ENCODE data around the gene ZNF41. TPM values are rescaled to one million over a fixed set of nuclear protein-coding genes. Genes with fewer than 3 reads are reported as not detected.

Gene ZNF41
- total RNA-seq, 4 donors from 2014 or later, result 8.7 to 14.9 (median 11.7) TPM

DNA sequence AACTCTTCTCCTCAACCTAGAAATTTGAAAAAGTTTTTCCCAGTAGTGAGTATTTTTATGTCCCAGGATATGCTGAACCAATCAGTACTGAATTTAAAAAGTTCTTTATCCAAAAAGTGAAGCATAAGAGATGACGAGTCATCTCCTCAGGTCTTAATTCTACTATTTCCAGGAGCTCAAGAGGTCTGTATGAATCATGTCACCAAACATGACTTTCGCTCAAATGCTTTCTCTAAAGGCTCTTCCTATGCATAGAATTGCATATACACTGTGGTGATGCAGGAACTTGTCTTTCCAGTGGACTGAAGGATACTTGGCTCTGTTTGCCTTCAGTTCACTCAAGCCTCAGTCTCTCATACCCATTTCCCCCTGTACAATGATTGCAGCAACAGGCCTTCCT lies 36.1 kb downstream of the ZNF41 start:
- Histone ChIP-seq H3K9me3 (peaks cover 0 to 32% (median 0%) of the 10 kb centered on the region in 3 donors), H3K27ac (no peak overlapping the region), H3K36me3 (peaks cover 0 to 34% of the 10 kb centered on the region in 2 donors), H3K27me3 (peaks cover 0 to 2% (median 0%) of the 10 kb centered on the region in 3 donors), H3K4me1 (no peaks in the 10 kb centered on the region), H3K4me3 (no peak overlapping the region)
- TF ChIP-seq, protein P1, sequence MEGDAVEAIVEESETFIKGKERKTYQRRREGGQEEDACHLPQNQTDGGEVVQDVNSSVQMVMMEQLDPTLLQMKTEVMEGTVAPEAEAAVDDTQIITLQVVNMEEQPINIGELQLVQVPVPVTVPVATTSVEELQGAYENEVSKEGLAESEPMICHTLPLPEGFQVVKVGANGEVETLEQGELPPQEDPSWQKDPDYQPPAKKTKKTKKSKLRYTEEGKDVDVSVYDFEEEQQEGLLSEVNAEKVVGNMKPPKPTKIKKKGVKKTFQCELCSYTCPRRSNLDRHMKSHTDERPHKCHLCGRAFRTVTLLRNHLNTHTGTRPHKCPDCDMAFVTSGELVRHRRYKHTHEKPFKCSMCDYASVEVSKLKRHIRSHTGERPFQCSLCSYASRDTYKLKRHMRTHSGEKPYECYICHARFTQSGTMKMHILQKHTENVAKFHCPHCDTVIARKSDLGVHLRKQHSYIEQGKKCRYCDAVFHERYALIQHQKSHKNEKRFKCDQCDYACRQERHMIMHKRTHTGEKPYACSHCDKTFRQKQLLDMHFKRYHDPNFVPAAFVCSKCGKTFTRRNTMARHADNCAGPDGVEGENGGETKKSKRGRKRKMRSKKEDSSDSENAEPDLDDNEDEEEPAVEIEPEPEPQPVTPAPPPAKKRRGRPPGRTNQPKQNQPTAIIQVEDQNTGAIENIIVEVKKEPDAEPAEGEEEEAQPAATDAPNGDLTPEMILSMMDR (IDR thresholded peaks at IDR 0.05 in 4 of 5, conservative IDR thresholded peaks at IDR 0.05 in 1 of 5), result no peak
- no peak for TF ChIP-seq POLR2A (IDR thresholded peaks at IDR 0.05)
- DNase-seq (no peak), ATAC-seq (no peak)
- in situ Hi-C loops (cut with MboI; ENCODE audit: low sequenced_read_pairs in 4 of 4), result no loop called here
- intact Hi-C loops (cut with DNase I; ENCODE audit: low total_unique reads), result no loop called here

DNA sequence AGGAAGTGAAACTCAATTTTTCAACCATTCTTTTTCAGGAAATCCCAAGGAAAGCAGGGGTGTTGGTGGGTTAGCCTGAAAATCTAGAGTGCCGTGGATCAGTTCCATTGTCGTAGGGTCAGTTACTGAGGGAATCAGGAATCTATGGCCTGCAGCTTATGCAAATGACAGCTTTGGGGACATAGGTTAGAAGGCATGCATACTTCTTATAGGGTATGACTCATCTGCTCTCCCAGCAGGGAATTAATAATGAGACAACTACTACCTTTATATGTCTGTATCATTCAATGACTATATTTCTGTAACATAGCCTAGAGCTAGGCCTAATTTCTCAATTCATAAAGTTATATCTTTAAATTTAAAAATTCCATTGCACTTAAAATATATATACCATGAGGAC lies 36.6 kb downstream of the ZNF41 start:
- no peak overlapping the region for H3K27ac ChIP-seq
- no peaks in the 10 kb centered on the region for H3K4me1 ChIP-seq
- in situ Hi-C loops (cut with MboI; ENCODE audit: low sequenced_read_pairs in 4 of 4), result no loop called here
- peaks cover 0 to 2% (median 0%) of the 10 kb centered on the region in 3 donors for H3K27me3 ChIP-seq
- ATAC-seq (no peak), DNase-seq (no peak)
- no peak for TF ChIP-seq POLR2A (IDR thresholded peaks at IDR 0.05)
- TF ChIP-seq, protein P1 (IDR thresholded peaks at IDR 0.05 in 4 of 5, conservative IDR thresholded peaks at IDR 0.05 in 1 of 5), result no peak
- no peak overlapping the region for H3K4me3 ChIP-seq
- intact Hi-C loops (cut with DNase I; ENCODE audit: low total_unique reads), result no loop called here
- peaks cover 0 to 32% (median 0%) of the 10 kb centered on the region in 3 donors for H3K9me3 ChIP-seq
- peaks cover 0 to 34% of the 10 kb centered on the region in 2 donors for H3K36me3 ChIP-seq

DNA sequence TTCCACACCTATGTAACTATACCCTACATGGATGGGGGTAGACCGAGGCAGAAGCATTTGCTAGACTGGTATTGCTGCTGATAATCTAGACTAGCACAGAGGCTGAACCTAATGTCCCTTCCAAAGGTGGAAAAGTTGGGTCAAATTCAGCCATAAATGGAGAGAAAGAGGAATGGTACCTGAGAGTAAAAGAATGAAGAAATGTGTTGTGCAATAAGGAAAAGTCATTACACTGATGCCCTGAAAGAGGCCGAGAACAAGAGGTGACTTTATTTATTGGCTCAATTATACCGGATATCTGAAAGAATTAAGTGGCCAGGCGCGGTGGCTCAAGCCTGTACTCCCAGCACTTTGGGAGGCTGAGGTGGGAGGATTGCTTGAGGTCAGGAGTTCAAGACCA lies 52.1 kb downstream of the ZNF41 start:
- no peaks in the 10 kb centered on the region for H3K36me3 ChIP-seq
- DNase-seq (no peak), ATAC-seq (no peak)
- no peak overlapping the region for H3K27ac ChIP-seq
- no peaks in the 10 kb centered on the region for H3K4me1 ChIP-seq
- intact Hi-C loops (cut with DNase I; ENCODE audit: low total_unique reads) (no loop called here), in situ Hi-C loops (cut with MboI; ENCODE audit: low sequenced_read_pairs in 4 of 4) (no loop called here)
- H3K9me3 ChIP-seq, result no peaks in the 10 kb centered on the region
- no peak overlapping the region for H3K4me3 ChIP-seq
- no peaks in the 10 kb centered on the region for H3K27me3 ChIP-seq
- TF ChIP-seq, protein P1 (IDR thresholded peaks at IDR 0.05 in 4 of 5, conservative IDR thresholded peaks at IDR 0.05 in 1 of 5), result no peak
- no peak for TF ChIP-seq POLR2A (IDR thresholded peaks at IDR 0.05)

DNA sequence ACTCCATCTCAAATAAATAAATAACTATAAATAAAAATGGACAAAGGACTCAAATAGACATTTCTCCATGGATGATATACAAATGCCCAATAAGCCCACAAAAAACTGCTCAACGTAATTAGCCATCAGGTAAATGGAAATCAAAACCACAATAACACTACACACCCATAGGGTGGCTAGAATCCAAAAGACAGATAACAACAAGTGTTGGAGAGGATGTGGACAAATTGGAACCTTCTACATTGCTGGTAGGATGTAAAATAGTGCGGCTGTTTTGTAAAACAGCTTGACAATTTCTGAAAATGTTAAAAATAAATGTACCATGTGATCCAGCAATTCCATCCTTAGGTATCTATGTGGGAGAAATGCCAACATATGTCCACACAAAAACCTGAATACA lies 60.6 kb downstream of the ZNF41 start:
- no peaks in the 10 kb centered on the region for H3K4me1 ChIP-seq
- TF ChIP-seq, protein P1 (IDR thresholded peaks at IDR 0.05 in 4 of 5, conservative IDR thresholded peaks at IDR 0.05 in 1 of 5), result no peak

DNA sequence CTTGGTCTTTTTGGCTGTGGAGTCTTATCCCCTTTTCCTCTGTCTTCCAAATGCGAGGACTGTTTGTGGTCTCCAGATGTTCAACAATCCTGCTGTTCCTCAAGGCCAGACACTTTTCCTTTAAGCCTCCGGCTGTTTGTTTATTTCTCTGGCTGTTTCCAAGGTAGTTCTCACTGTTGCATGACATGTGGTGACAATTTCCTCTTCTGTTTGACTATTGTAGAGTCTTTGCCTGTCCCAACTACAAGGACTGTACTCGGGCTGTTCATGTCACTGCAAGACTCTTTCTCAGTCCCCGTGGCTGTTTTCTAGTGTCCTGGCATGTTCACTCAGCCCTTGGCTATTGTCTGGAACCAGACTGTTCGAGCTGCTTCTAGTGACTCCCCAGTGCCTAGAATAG lies 62.1 kb downstream of the ZNF41 start:
- H3K27ac ChIP-seq, result no peak overlapping the region
- H3K4me1 ChIP-seq, result no peaks in the 10 kb centered on the region
- no peak overlapping the region for H3K4me3 ChIP-seq
- no peaks in the 10 kb centered on the region for H3K36me3 ChIP-seq
- no peaks in the 10 kb centered on the region for H3K27me3 ChIP-seq
- no peak for TF ChIP-seq POLR2A (IDR thresholded peaks at IDR 0.05)
- TF ChIP-seq, protein P1 (IDR thresholded peaks at IDR 0.05 in 4 of 5, conservative IDR thresholded peaks at IDR 0.05 in 1 of 5), result no peak
- ATAC-seq, result no peak
- no peaks in the 10 kb centered on the region for H3K9me3 ChIP-seq
- intact Hi-C loops (cut with DNase I; ENCODE audit: low total_unique reads) (no loop called here), in situ Hi-C loops (cut with MboI; ENCODE audit: low sequenced_read_pairs in 4 of 4) (no loop called here)
- no peak for DNase-seq

More for the DNA sequence above, 60.6 kb downstream of the ZNF41 start:
- in situ Hi-C loops (cut with MboI; ENCODE audit: low sequenced_read_pairs in 4 of 4) (no loop called here), intact Hi-C loops (cut with DNase I; ENCODE audit: low total_unique reads) (no loop called here)
- ATAC-seq (no peak), DNase-seq (no peak)
- Histone ChIP-seq H3K36me3 (no peaks in the 10 kb centered on the region), H3K4me3 (no peak overlapping the region), H3K27me3 (no peaks in the 10 kb centered on the region), H3K27ac (no peak overlapping the region), H3K9me3 (no peaks in the 10 kb centered on the region)
